Measurements from ENCODE around the gene TNS3.

TNS3 gene

DNA sequence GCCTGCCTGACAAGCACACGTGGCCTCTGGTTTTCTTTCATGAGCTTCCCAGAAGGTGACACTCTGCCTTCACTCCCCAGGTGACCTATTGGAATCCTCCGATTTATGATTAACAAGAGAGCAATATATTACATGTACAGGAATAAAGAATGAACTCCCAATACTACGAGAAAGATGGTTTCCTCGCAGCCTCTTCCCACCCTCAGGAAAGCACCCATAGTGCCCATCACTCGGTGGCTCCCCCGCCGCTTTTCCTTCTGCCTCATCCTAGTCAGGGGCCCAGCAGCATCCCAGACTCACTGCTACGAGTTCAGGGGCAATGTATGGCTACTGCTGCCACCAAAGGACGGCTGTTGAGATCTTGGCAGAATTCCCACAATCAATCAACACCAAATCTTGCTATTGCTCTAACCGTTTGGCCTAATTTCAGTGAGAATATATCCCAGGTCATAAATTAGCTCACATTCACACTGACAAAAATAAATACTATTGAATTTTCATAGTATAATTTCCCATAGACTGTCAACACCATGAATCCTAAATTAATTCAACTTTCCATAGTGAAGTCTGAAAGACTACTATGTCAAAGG lies 196.3 kb downstream of the TNS3 start:
- no peak for DNase-seq (ENCODE audit: low spot score)

DNA sequence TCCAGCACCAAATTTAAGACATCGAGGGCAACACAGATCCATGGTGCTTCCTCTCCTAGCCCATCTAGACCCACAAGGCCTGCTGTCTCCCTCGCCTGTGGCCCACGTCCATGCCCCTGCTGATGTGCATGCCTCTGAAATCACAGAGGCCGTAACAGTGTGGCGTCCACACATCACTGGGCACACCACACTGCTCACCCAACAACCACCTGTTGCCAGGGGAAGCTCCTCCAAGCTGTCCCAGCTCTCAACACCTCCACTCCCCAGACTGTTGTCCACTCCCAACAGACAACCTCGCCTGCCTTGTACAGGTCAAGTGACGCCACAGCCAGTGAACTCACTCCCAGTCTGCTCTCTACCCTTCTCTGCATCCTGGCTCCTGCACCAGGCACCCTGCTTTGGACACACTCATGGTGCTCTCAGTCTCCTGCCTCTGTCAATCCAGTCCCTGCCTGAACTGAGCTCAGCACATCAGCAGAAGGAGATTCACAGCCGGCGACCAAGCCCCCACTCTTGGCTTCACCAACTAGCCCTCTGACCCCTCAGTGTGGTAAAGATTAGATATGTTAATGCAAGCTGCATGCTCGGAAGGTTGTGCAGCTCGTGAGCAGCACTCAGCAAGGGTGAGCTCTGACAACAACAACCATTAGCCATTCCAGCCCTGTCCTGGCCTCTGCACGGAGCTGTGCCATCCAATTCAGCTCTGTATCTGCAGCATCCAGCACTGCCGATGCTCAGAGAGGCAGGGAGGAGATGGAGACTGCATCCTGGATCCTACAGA lies 197.0 kb downstream of the TNS3 start:
- no peak for DNase-seq (ENCODE audit: low spot score)

DNA sequence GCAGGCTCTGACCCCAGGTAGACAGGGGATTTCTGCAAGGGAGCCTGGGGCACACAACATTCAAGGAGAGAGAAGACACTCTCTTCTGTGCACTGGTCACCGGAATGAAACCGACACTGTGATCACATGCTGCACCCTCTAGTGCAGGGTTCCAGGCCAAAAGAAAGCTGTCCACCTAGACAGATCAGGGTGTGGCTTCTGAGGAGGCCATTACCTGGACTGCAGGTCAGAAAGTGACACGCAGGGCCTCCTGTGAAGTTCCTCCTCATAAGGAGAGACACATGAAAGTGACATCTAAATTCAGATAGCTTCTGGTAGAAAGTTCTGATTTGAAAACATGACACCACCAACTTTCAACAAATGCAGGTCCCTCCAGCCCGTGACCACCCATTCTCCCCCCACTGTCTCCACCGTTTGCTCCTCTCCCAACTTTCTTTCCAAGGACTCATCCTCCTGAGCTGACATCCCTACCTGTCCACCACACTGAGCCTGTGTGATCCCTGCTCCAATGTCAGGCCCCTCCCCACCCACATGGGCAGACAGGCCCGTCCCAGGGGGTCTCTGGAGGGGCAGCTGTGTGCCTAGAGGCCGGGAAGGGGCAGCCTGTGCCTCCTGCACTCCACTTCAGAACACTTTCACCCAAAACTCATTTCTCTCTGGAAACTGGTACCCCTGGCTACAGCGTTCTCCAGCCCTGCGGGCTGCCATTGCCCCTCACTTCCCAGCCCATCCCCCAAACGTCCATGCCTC lies 198.0 kb downstream of the TNS3 start:
- DNase-seq (ENCODE audit: low spot score), result no peak

GRCh38 chr7:47383072-47383471 lies 198.8 kb downstream of the TNS3 start:
- no peak for DNase-seq (ENCODE audit: low spot score)

GRCh38 chr7:47382200-47382599 lies 199.7 kb downstream of the TNS3 start:
- DNase-seq (ENCODE audit: low spot score), result no peak

DNA sequence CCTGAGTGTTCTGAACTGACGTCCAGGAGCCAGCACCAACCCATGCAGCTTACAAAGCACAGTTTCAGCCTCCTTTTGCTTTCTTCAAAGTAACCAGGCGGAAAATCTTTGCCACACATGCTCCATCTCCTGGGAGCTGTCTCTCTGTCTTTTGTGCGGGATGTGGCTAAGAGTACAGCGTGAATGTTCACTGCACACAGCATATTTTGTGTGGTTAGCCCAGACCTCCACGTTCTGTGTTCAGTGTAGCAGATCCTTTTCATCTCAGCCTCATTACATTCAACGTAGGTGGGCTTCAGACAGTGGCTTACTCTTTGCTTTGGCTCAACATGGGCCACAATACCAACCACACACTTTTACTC lies 200.8 kb downstream of the TNS3 start:
- no peak for DNase-seq (ENCODE audit: low spot score)

- DNase-seq (ENCODE audit: low spot score), result no peak
These were observed 201.4 kb downstream of the TNS3 start for GRCh38 chr7:47380325-47381133.

DNA sequence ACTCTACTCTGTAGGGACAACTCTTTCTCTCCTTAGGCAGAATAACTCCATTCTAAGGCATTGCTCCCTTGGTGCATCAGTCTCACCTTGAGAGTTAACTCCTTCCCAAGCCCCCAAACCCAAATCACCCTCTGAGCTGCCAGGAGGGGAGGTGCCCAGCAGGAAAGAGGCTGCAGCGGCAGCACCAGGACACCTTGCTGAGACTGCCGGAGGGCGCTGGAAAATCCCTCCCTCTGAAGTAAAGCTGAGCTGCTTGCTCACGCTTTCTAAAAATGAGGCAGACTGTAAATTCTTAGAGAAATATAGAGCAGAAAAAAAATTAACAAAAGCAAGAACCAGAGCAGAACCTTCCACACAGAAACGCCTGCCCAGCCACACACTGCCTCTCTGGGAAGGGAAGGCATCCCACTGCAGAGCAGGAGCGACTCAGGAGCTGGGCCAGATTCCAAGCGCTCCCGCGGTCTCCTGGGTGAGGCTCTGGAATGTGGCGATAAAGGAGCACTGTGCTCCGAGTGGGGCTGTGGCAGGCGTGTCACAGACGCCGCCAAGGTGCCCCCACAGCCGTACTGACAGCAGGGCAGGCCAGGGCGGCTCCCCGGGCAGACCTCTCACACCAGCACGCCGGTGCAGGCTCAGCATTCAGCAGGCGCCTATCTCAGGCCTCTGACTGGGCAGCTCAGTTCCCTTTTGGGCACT lies 202.1 kb downstream of the TNS3 start:
- no peak for DNase-seq (ENCODE audit: low spot score)

DNA sequence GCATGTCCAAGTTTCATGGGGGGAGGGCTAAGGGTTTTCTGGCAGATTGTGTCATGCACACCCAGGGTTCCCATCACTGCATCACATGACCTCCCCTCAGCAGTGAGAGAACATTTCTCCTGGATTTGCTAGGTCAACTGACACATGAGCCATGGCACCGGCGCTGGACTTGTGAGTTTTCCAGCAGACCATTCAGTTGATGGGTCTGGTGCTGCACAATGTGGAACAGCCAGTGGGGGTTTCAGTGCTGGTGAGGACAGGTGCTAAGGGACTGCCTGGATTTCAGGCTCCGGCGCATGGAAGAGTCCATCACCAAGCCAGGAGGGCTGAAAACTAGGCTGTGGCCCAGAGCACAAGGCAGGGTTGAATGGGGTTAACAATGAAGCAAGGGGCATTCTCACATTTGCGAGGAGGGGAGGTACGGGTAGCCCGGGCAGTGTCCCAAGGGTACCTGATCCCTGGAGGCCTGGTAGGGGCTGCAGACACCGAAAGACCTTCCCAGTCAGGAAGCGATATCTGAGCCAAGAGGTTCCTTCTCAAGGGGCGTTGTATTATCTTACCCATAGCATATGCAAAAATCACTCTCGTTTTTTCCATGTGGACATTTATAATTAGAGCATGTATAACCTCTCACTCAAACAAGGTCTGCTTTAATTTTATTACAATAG lies 203.0 kb downstream of the TNS3 start:
- DNase-seq (ENCODE audit: low spot score), result no peak

DNA sequence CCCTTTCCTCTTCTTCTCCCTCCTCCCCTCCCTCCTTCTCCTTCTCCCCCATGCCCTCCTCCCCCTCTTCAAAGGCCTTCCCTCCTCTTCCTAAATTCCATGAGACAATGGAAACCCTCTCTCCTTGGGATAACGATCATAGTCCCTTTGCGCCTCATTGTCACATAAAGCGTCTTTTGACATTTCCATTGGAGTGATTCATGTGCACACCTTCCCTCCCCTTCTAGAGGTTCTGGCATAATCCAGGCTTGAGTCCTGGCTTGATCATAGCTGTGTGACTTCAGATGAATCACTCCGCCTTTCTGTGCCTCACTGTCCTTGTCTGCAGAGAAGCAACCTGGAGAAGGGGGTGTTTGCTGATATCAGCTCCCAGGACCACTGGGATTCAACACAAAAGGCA lies 204.2 kb downstream of the TNS3 start:
- DNase-seq (ENCODE audit: low spot score), result no peak

DNA sequence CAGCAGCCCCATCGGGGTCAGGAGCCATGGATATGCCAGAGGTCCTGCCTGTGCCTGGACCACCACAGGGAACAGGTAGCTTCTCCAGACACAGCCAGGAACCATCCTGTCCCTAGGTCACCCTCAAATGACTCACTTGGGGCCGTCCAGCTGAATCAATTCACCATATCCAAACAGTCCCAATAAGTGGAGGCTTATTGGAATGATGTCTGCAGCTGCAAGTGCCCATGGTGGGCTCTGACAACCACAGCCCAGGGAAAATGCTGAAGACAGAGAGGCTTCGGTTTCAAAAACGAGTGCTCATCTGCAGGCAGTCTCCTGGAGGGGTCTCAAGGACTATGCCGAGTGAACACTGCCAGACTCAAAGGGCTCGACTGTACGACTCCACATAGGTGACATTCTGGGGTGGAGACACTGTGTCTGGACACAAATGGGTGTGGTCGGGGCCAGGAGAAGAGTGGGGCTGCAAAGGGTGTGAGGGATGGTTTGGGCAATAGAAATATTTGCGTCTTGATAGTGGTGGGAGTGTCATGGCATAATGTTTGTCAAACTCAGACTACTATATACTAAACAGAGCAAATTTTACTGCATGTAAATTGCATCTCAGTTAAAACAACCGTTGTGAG lies 204.8 kb downstream of the TNS3 start:
- DNase-seq (ENCODE audit: low spot score), result no peak

GRCh38 chr7:47375121-47375938 lies 206.6 kb downstream of the TNS3 start:
- no peak for DNase-seq (ENCODE audit: low spot score)

DNA sequence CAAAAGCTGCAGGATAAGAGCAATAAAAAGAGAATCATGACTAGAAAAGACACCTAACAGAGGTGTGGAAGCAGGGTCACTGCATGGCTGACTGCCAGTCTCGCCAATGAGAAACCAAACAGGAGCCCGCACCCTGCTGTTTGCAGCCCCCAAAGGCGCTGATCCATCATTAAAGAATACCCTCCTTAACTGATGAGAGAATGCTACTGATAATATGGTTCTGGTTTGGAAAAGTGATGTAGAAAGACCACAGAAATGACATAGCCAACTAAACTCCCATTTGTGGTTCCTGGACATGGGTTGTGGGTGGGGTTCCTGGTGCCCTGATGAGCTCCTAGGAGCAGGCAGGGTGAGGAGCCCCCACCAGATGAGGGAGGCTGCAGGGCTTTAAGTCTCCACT lies 207.4 kb downstream of the TNS3 start:
- no peak for DNase-seq (ENCODE audit: low spot score)

GRCh38 chr7:47373871-47374451 lies 207.9 kb downstream of the TNS3 start:
- no peak for DNase-seq (ENCODE audit: low spot score)

- no peak for DNase-seq (ENCODE audit: low spot score)
These were observed 210.1 kb downstream of the TNS3 start for GRCh38 chr7:47371733-47372368.

- DNase-seq (ENCODE audit: low spot score), result no peak
These were observed 210.6 kb downstream of the TNS3 start for GRCh38 chr7:47371317-47371716.

DNA sequence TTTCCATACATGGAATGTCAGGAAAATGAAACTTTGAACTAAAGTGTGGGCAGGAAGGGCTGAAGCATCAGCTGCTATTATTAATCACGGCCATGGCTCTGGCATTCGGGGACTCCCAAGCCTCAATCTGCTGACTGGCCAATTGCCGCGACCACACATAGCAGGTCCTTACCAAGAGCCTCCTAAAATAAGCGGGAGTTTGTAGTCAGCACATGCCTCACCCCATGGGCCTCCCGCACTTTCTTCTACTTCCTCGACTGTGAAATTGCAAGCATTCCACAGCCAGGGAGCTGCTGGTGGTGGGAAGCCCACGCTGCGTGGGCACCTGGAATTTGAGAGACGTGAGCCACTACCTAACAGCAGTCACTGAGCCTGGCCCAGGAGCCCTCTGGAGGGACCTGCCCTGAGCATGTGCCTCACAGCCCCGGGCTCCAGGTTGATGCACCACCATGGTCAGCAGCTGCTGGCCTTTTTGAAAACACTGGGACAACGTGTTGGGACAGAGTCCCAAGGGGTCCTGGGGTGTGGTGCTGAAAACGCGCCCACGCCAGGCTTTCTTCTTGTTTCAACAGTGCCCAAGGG lies 211.4 kb downstream of the TNS3 start:
- no peak for DNase-seq (ENCODE audit: low spot score)

- DNase-seq (ENCODE audit: low spot score), result no peak
These were observed 212.2 kb downstream of the TNS3 start for GRCh38 chr7:47369736-47370135.

Data from left forelimb (tissue), 1 donor.